B cell (primary cell): ENCODE measurements around the gene PRX. TPM values are rescaled to one million over a fixed set of nuclear protein-coding genes. Genes with fewer than 3 reads are reported as not detected.

Source experiments
- ATAC-seq: fragments of 200-7000 bp; cut with Tn5 transposase; one replicate; pipeline ENCODE4 v1.10.0; 2021; ENCODE audit warnings: low read depth, mild to moderate bottlenecking, moderate number of reproducible peaks, moderate library complexity
- CTCF ChIA-PET: fragments of 350-600 bp; sonication (Branson Sonifier 250); formaldehyde crosslinking; loops from one replicate; lab custom pipeline; 2021; ENCODE audit warnings: antibody characterized with exemption, inconsistent platforms; lab: Charles Lee
- POLR2A ChIA-PET: fragments of 350-600 bp; sonication (Branson Sonifier 250); formaldehyde crosslinking; loops from one replicate; lab custom pipeline; 2021; ENCODE audit warnings: antibody characterized with exemption; lab: Charles Lee
- DNase-seq: peaks from one replicate; pipeline ENCODE4 v3.0.0; 2013
- H2AFZ ChIP-seq: 2 replicates; pipeline ENCODE4 v1.6.1; 2012; ENCODE audit warnings: mild to moderate bottlenecking, low read depth, low read length; ENCODE audit not compliant: insufficient read depth, poor library complexity, severe bottlenecking
- H3K27ac ChIP-seq, 2 donors: 1 replicate in 1 of 2; 2 replicates in 1 of 2; pipeline ENCODE4 v1.5.1; 2012 to 2013; ENCODE audit warnings: low read length in 2 of 2, mild to moderate bottlenecking in 2 of 2, moderate library complexity in 1 of 2
- H3K27me3 ChIP-seq, 4 experiments: fragments of 200-600 bp in 1 of 4; sonication (generic) in 1 of 4; replicated peaks in 1 of 4; 1 replicate in 2 of 4; 2 replicates in 2 of 4; pipeline versions ENCODE4 v1.6.1 to v1.7.0; 2013 to 2016; ENCODE audit warnings: low read length in 3 of 4, mild to moderate bottlenecking in 2 of 4, mixed read lengths in 1 of 4, moderate library complexity in 1 of 4; ENCODE audit not compliant: insufficient read depth in 4 of 4, control insufficient read depth in 3 of 4; ENCODE audit errors: control extremely low read depth in 1 of 4
- H3K36me3 ChIP-seq, 2 experiments: replicated peaks in 1 of 2; 1 replicate in 1 of 2; 2 replicates in 1 of 2; pipeline versions ENCODE4 v1.6.1 to v1.7.1; 2013; ENCODE audit warnings: low read length in 1 of 2; ENCODE audit not compliant: insufficient read depth in 2 of 2, control insufficient read depth in 1 of 2; ENCODE audit errors: control extremely low read depth in 1 of 2, extremely low read depth in 1 of 2
- H3K4me1 ChIP-seq, 2 donors: fragments of 200-600 bp in 1 of 2; sonication (generic) in 1 of 2; 1 replicate in 1 of 2; 2 replicates in 1 of 2; pipeline versions ENCODE4 v1.5.1 to v1.6.1; 2013 to 2017; ENCODE audit warnings: low read length in 2 of 2; ENCODE audit not compliant: control insufficient read depth in 2 of 2, insufficient read depth in 2 of 2
- H3K4me2 ChIP-seq: replicated peaks from 2 replicates; pipeline ENCODE3; 2012; ENCODE audit warnings: mild to moderate bottlenecking, low read depth, low read length; ENCODE audit not compliant: poor library complexity, severe bottlenecking
- H3K4me3 ChIP-seq, 5 experiments: fragments of 200-600 bp in 1 of 5; sonication (generic) in 1 of 5; 1 replicate in 3 of 5; 2 replicates in 2 of 5; pipeline versions ENCODE4 v1.5.1 to v1.7.0; 2011 to 2016; ENCODE audit warnings: low read length in 4 of 5, mild to moderate bottlenecking in 4 of 5, low read depth in 2 of 5, control low read depth in 1 of 5, moderate library complexity in 1 of 5; ENCODE audit not compliant: insufficient read depth in 1 of 5; ENCODE audit errors: control extremely low read depth in 1 of 5, extremely low read depth in 1 of 5
- H3K79me2 ChIP-seq: fragments of 200-600 bp; sonication (generic); one replicate; pipeline ENCODE4 v1.6.0; 2016; ENCODE audit warnings: low read length; ENCODE audit not compliant: control insufficient read depth, insufficient read depth
- H3K9ac ChIP-seq: fragments of 200-600 bp; sonication (generic); 2 replicates; pipeline ENCODE4 v1.6.1; 2017; ENCODE audit warnings: mild to moderate bottlenecking, low read length, moderate library complexity
- H3K9me3 ChIP-seq, 3 donors: one replicate each; pipeline versions ENCODE4 v1.6.1 to v1.7.1; 2013; ENCODE audit warnings: low read length in 2 of 3; ENCODE audit not compliant: control insufficient read depth in 2 of 3, insufficient read depth in 1 of 3; ENCODE audit errors: control extremely low read depth in 1 of 3
- H4K20me1 ChIP-seq: 2 replicates; pipeline ENCODE4 v1.6.0; 2012; ENCODE audit warnings: mild to moderate bottlenecking, low read length; ENCODE audit not compliant: insufficient read depth, control insufficient read depth, poor library complexity, severe bottlenecking
- H3K27ac Mint-ChIP-seq: one replicate; pipeline ENCODE4 v1.8.0; 2021; ENCODE audit warnings: mixed read lengths
- H3K27me3 Mint-ChIP-seq: one replicate; pipeline ENCODE4 v1.8.0; 2021; ENCODE audit warnings: mixed read lengths
- H3K4me1 Mint-ChIP-seq: one replicate; pipeline ENCODE4 v1.8.0; 2021; ENCODE audit warnings: mixed read lengths
- H3K4me3 Mint-ChIP-seq: one replicate; pipeline ENCODE4 v1.8.0; 2021; ENCODE audit warnings: mixed read lengths
- H3K9me3 Mint-ChIP-seq: one replicate; pipeline ENCODE4 v1.8.0; 2022; ENCODE audit warnings: mixed read lengths; ENCODE audit not compliant: insufficient read depth
- CTCF ChIP-seq: fragments of 200-600 bp; IDR thresholded peaks from one replicate; pipeline ENCODE4 v1.8.0; 2022; ENCODE audit warnings: antibody characterized with exemption, mild to moderate bottlenecking
- EZH2 ChIP-seq: IDR thresholded peaks from 2 replicates; pipeline ENCODE4 v1.6.1; 2012; ENCODE audit warnings: borderline replicate concordance, low read depth, mild to moderate bottlenecking, moderate library complexity, low read length; ENCODE audit not compliant: insufficient read depth, poor library complexity, severe bottlenecking
- WGBS: methylation state at CpG from one replicate; pipeline ENCODE4 v1.1.5; 2013; ENCODE audit warnings: missing lambda C conversion rate; ENCODE audit not compliant: insufficient coverage; 5-methylcytosine and 5-hydroxymethylcytosine counted together
- intact Hi-C: fragments of 100-400 bp; cut with micrococcal nuclease; formaldehyde crosslinking; loops from one replicate; pipeline ENCODE4 v1.10.0; 2022
- polyA plus RNA-seq: library from polyadenylated mRNA; depleted of rRNA; stranded (reverse); fragments of >200 nt; gene quantifications from 2 replicates; pipeline ENCODE4 v1.2.3, GENCODE V29; 2012
- total RNA-seq, 2 donors: library from RNA; stranded (reverse); fragments of 120-200 nt in 1 of 2; gene quantifications; 1 replicate in 1 of 2; 2 replicates in 1 of 2; pipeline versions ENCODE4 v1.2.3 to v1.2.4, GENCODE V29; 2013 to 2022

The PRX gene
- total and polyA plus RNA-seq, 2 donors (not counting 1 experiment from before 2014, with no cell fraction given) = 1.1 to 2.5 TPM

- 19% methylated on average over 15 of the region's 18 CpGs for WGBS
- H3K27me3 ChIP-seq = no peaks in the 10 kb centered on the region
- no peaks in the 10 kb centered on the region for H3K27me3 Mint-ChIP-seq
These were observed 31.7 kb upstream of the PRX start for GRCh38 chr19:40444825-40445312.

More at GRCh38 chr19:40444825-40445312, 31.7 kb upstream of the PRX start:
- no peak for ATAC-seq
- peak overlapping the region; percentile 66 to 92 for H3K27ac ChIP-seq
- ChIA-PET POLR2A (interaction anchor here (3.2 to 3.7 kb wide), 2 partner anchors 19 to 24 kb away, joined by 32 to 63 read pairs; partner anchors contain the start of gene SERTAD1), CTCF (interaction anchor here (1.1 to 5.6 kb wide), 7 partner anchors 19 to 140 kb away, joined by 4 to 87 read pairs (median 5); partner anchors contain the start of genes C19orf47, PLD3 and SERTAD1)
- Mint-ChIP-seq H3K27ac (peak overlapping the region; percentile 95), H3K9me3 (no peaks in the 10 kb centered on the region), H3K4me3 (peak overlapping the region; percentile 97), H3K4me1 (peaks cover 23% of the 10 kb centered on the region)
- H3K4me3 ChIP-seq = peak overlapping the region; percentile 68 to 96 (median 91)
- no peak for DNase-seq
- peaks cover 23% of the 10 kb centered on the region for H4K20me1 ChIP-seq
- H3K36me3 ChIP-seq = peaks cover 2 to 16% of the 10 kb centered on the region in 2 experiments
- no peaks in the 10 kb centered on the region for H3K9me3 ChIP-seq
- peak overlapping the region; percentile 78 for H2AFZ ChIP-seq
- intact Hi-C loops = loop anchor here (1.0 to 5.0 kb wide), 8 partner anchors 20 to 817 kb away; partner anchors contain the start of genes AKT2, BLVRB, C19orf47 and HNRNPUL1
- peak overlapping the region; percentile 84 for H3K9ac ChIP-seq
- H3K79me2 ChIP-seq = peaks cover 39% of the 10 kb centered on the region
- peaks cover 12% of the 10 kb centered on the region in 2 donors for H3K4me1 ChIP-seq
- peak; percentile 42 for TF ChIP-seq CTCF
- no peak for TF ChIP-seq EZH2
- peak overlapping the region; percentile 95 for H3K4me2 ChIP-seq
